CD14-positive monocyte (primary cell): ENCODE results near the gene SPCS3. TPM values are rescaled to one million over a fixed set of nuclear protein-coding genes. Genes with fewer than 3 reads are reported as not detected.

ENCODE experiments used
- DNase-seq, 3 donors: peaks; one replicate each; pipeline ENCODE4 v3.0.0-alpha.2; 2011 to 2022
- H2AFZ ChIP-seq: 2 replicates; pipeline ENCODE4 v1.6.0; 2012; ENCODE audit warnings: mild to moderate bottlenecking, low read depth, low read length, inconsistent platforms; ENCODE audit not compliant: insufficient read depth, poor library complexity, severe bottlenecking
- H3K27ac ChIP-seq, 2 donors: 1 replicate in 1 of 2; 2 replicates in 1 of 2; pipeline ENCODE4 v1.5.1; 2012 to 2013; ENCODE audit warnings: low read length in 2 of 2, control low read depth in 1 of 2, inconsistent platforms in 1 of 2, low read depth in 1 of 2, mild to moderate bottlenecking in 1 of 2
- H3K27me3 ChIP-seq, 2 donors: one replicate each; pipeline versions ENCODE4 v1.6.0 to v1.6.1; 2011 to 2013; ENCODE audit warnings: low read length in 2 of 2; ENCODE audit not compliant: control insufficient read depth in 2 of 2, insufficient read depth in 2 of 2
- H3K36me3 ChIP-seq, 2 donors: replicated peaks in 1 of 2; 1 replicate in 1 of 2; 2 replicates in 1 of 2; pipeline versions ENCODE4 v1.5.1 to v1.6.1; 2012 to 2013; ENCODE audit warnings: low read length in 2 of 2, control low read depth in 1 of 2, inconsistent platforms in 1 of 2, mild to moderate bottlenecking in 1 of 2; ENCODE audit not compliant: insufficient read depth in 2 of 2, control insufficient read depth in 1 of 2
- H3K4me1 ChIP-seq, 2 donors: 1 replicate in 1 of 2; 2 replicates in 1 of 2; pipeline versions ENCODE4 v1.5.1 to v1.6.1; 2012 to 2013; ENCODE audit warnings: low read length in 2 of 2, control low read depth in 1 of 2, inconsistent platforms in 1 of 2, mild to moderate bottlenecking in 1 of 2, moderate library complexity in 1 of 2; ENCODE audit not compliant: insufficient read depth in 2 of 2, control insufficient read depth in 1 of 2
- H3K4me2 ChIP-seq: replicated peaks from 2 replicates; pipeline ENCODE3; 2012; ENCODE audit warnings: low read length, moderate library complexity, mild to moderate bottlenecking; ENCODE audit not compliant: poor library complexity, severe bottlenecking; ENCODE audit errors: extremely low read depth
- H3K4me3 ChIP-seq, 3 experiments: fragments of 200-600 bp in 1 of 3; sonication (generic) in 1 of 3; replicated peaks in 1 of 3; 1 replicate in 2 of 3; 2 replicates in 1 of 3; pipeline ENCODE4 v1.5.1; 2011 to 2013; ENCODE audit warnings: low read length in 3 of 3, mild to moderate bottlenecking in 3 of 3, control low read depth in 2 of 3, low read depth in 2 of 3, inconsistent platforms in 1 of 3, moderate library complexity in 1 of 3
- H3K79me2 ChIP-seq: 2 replicates; pipeline ENCODE4 v1.6.0; 2012; ENCODE audit warnings: mild to moderate bottlenecking, control low read depth, inconsistent platforms, low read length, moderate library complexity; ENCODE audit not compliant: insufficient read depth
- H3K9ac ChIP-seq: 2 replicates; pipeline ENCODE4 v1.6.0; 2017; ENCODE audit warnings: low read length, mild to moderate bottlenecking; ENCODE audit not compliant: insufficient read depth, poor library complexity, severe bottlenecking
- H3K9me3 ChIP-seq, 2 donors: replicated peaks in 1 of 2; 1 replicate in 1 of 2; 2 replicates in 1 of 2; pipeline versions ENCODE4 v1.5.1 to v1.6.1; 2012 to 2013; ENCODE audit warnings: low read length in 2 of 2, control low read depth in 1 of 2; ENCODE audit not compliant: control insufficient read depth in 1 of 2, insufficient read depth in 1 of 2
- H4K20me1 ChIP-seq: 2 replicates; pipeline ENCODE4 v1.6.0; 2012; ENCODE audit warnings: mild to moderate bottlenecking, low read length, control low read depth, moderate library complexity; ENCODE audit not compliant: insufficient read depth
- H3K27ac Mint-ChIP-seq, 7 donors: one replicate each; pipeline ENCODE4 v1.8.0; 2020; ENCODE audit warnings: mild to moderate bottlenecking in 7 of 7, mixed read lengths in 7 of 7, moderate library complexity in 6 of 7, inconsistent platforms in 2 of 7
- H3K27me3 Mint-ChIP-seq, 3 donors: one replicate each; pipeline ENCODE4 v1.8.0; 2021 to 2022; ENCODE audit warnings: low read depth in 3 of 3, mild to moderate bottlenecking in 3 of 3, mixed read lengths in 3 of 3, moderate library complexity in 3 of 3, inconsistent platforms in 1 of 3
- H3K36me3 Mint-ChIP-seq, 2 donors: one replicate each; pipeline ENCODE4 v1.8.0; 2020; ENCODE audit warnings: mixed read lengths in 2 of 2, inconsistent platforms in 1 of 2, mild to moderate bottlenecking in 1 of 2
- H3K4me1 Mint-ChIP-seq: one replicate; pipeline ENCODE4 v1.8.0; 2020; ENCODE audit warnings: mild to moderate bottlenecking, mixed read lengths
- H3K4me3 Mint-ChIP-seq, 2 donors: one replicate each; pipeline ENCODE4 v1.8.0; 2020; ENCODE audit warnings: mild to moderate bottlenecking in 2 of 2, mixed read lengths in 2 of 2, moderate library complexity in 1 of 2
- H3K9me3 Mint-ChIP-seq, 7 donors: one replicate each; pipeline ENCODE4 v1.8.0; 2020 to 2022; ENCODE audit warnings: mixed read lengths in 7 of 7, mild to moderate bottlenecking in 6 of 7, moderate library complexity in 6 of 7, inconsistent platforms in 2 of 7
- CTCF ChIP-seq: fragments of 200-600 bp; IDR thresholded peaks from one replicate; pipeline ENCODE4 v1.8.0; 2022; ENCODE audit warnings: antibody characterized with exemption, mild to moderate bottlenecking
- WGBS: methylation state at CpG from one replicate; pipeline ENCODE4 v1.1.5; 2013; ENCODE audit warnings: missing lambda C conversion rate; ENCODE audit not compliant: insufficient coverage; 5-methylcytosine and 5-hydroxymethylcytosine counted together
- intact Hi-C, 2 donors: fragments of 100-400 bp; cut with micrococcal nuclease; formaldehyde crosslinking; loops; one replicate each; pipeline versions ENCODE4 v1.15.0 to v1.15.1; 2023
- polyA plus RNA-seq, 3 donors: library from polyadenylated mRNA; depleted of rRNA in 1 of 3; unstranded in 2 of 3; stranded (reverse) in 1 of 3; fragments of 300-500 nt in 2 of 3; fragments of >200 nt in 1 of 3; fragmentation: Illumina TruSeq in 2 of 3; gene quantifications; 1 replicate in 2 of 3; 2 replicates in 1 of 3; pipeline ENCODE4 v1.2.3, GENCODE V29; 2012 to 2021

Gene SPCS3
- polyA plus RNA-seq, 3 donors, result 50.4 to 112 (median 107) TPM

GRCh38 chr4:176359590-176359989 lies 39.8 kb downstream of the SPCS3 start:
- Histone ChIP-seq H3K4me3 (no peak overlapping the region), H3K27ac (no peak overlapping the region), H3K9ac (no peak overlapping the region), H3K79me2 (no peaks in the 10 kb centered on the region), H3K36me3 (no peaks in the 10 kb centered on the region), H4K20me1 (no peaks in the 10 kb centered on the region), H3K4me1 (no peaks in the 10 kb centered on the region), H2AFZ (no peak overlapping the region), H3K27me3 (no peaks in the 10 kb centered on the region), H3K4me2 (no peak overlapping the region), H3K9me3 (peaks cover 0 to under 1% of the 10 kb centered on the region in 2 donors)
- Mint-ChIP-seq H3K4me3 (no peak overlapping the region), H3K27me3 (peaks cover 0 to 2% (median 0%) of the 10 kb centered on the region in 3 donors), H3K4me1 (no peaks in the 10 kb centered on the region), H3K36me3 (no peaks in the 10 kb centered on the region), H3K9me3 (peaks cover 0 to 6% (median 2%) of the 10 kb centered on the region in 7 donors), H3K27ac (no peak overlapping the region)
- no peak for TF ChIP-seq CTCF
- no peak for DNase-seq
- no CpG with 5 or more reads among the region's 2 CpGs for WGBS
- intact Hi-C loops, result no loop called here

GRCh38 chr4:176360446-176360845 lies 40.7 kb downstream of the SPCS3 start:
- Mint-ChIP-seq H3K27me3 (peaks cover 0 to 2% (median 0%) of the 10 kb centered on the region in 3 donors), H3K4me1 (no peaks in the 10 kb centered on the region), H3K4me3 (no peak overlapping the region), H3K9me3 (peaks cover 0 to 1% (median 0%) of the 10 kb centered on the region in 7 donors), H3K27ac (no peak overlapping the region), H3K36me3 (no peaks in the 10 kb centered on the region)
- H3K79me2 ChIP-seq, result no peaks in the 10 kb centered on the region
- no peak overlapping the region for H3K4me2 ChIP-seq
- TF ChIP-seq CTCF, result no peak
- no peak overlapping the region for H2AFZ ChIP-seq
- H3K27me3 ChIP-seq, result no peaks in the 10 kb centered on the region
- no peaks in the 10 kb centered on the region for H3K36me3 ChIP-seq
- no peaks in the 10 kb centered on the region for H4K20me1 ChIP-seq
- no peak overlapping the region for H3K27ac ChIP-seq
- DNase-seq, result no peak
- no peak overlapping the region for H3K4me3 ChIP-seq
- H3K4me1 ChIP-seq, result no peaks in the 10 kb centered on the region
- H3K9me3 ChIP-seq, result no peaks in the 10 kb centered on the region
- no peak overlapping the region for H3K9ac ChIP-seq
- intact Hi-C loops, result no loop called here
